Middle frontal gyrus (tissue), 1 donor: ENCODE data around the gene PDE4D.

ENCODE experiments used
- DNase-seq: peaks from one replicate; pipeline ENCODE4 v3.0.0-alpha.2; 2015; ENCODE audit warnings: low spot score; ENCODE audit errors: extremely low spot score

PDE4D gene

GRCh38 chr5:59525957-59526356 is 367.6 kb downstream of the PDE4D start:
- DNase-seq = no peak

DNA sequence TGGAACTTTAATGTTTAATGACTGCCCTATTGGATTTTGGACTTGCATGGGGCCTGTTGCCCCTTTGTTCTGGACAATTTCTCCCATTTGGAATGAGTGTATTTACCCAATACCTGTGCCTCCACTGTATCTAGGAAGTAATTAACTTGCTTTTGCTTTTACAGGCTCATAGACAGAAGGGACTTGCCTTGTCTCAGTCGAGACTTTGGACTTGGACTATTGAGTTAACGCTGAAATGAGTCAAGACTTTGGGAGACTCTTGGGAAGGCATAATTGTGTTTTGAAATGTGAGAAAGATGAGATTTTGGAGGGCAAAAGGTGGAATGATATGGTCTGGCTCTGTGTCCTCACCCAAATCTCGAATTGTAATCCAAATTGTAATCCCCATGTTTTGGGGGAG is 368.2 kb downstream of the PDE4D start:
- DNase-seq = no peak

- no peak for DNase-seq
Measured at GRCh38 chr5:59522201-59522831, 371.2 kb downstream of the PDE4D start.

DNA sequence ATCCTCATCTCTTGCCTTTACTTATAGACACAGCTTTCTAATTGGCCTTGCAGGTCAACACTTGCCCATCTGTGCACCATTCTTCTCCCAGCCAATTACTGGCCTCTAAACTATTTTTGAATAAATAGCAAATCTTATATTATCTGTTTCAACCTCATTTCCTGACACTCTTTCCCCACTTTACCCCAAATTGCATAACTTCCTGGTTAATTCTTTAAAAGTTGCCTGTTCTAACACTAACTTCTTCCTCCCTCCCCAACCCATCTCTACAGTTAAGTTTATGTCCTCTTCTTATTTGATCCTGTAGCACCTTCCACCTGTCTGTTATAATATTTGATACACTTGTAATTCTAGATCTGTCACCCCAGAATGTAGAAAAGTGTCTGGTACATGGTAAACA is 372.1 kb downstream of the PDE4D start:
- DNase-seq = no peak

- DNase-seq = no peak
Measured at GRCh38 chr5:59519338-59519737, 374.2 kb downstream of the PDE4D start.

DNA sequence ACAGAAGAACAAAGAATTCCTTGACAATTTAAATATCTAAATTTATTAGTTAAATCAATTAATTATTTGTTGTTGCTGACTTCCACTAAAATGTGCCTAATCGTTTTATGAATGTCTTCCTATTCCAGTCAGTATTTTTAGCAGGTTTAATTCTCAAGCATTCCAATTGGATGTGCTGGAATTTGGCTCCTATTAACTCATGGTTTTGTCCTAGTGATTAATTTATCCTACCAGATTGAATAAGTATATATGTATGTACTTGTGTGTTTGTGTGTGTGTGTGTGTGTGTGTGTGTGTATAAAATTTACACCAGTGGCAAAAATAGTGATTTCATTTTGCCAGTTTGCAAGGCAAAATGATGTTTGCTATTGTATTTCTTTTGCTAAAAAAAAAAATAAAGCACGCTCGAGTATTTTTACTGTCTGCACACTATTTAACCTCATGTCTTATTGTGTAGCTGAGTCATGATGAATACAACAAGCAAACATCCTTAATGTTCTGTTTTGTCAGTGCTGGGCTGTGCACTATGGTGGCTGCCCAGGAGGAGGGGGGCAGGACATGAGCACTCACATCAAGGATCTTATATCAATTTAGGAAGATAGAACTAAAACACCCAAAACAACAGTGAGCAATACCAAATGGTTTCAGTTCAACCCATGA is 375.5 kb downstream of the PDE4D start:
- DNase-seq = no peak

GRCh38 chr5:59516161-59516560 is 377.4 kb downstream of the PDE4D start:
- DNase-seq = no peak

DNA sequence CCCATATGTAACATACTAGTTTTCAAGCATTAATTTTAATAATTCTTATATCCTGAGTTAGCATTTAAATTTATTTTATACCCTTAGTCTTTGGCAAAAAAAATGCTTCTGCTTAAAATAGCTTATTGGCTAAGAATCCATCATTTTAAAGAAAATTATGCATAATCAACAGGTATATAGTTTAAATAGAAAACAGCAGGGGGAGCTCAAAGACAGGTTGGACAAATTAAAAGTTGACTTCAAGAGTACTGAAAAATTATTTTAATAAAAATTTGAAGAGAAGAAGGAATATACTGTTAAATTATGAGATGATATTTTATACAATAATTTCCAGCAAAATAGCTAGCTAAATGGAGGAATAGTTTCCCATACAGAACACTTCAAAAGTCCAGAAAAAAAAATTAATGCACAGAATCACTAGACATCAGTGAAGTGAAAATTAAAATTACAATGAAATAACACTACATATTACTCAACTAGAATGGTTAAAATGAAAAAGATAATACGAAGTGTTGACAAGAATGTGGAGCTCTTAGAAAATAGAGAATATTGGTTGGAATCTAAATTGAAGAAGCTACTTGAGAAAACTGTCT is 387.1 kb downstream of the PDE4D start:
- DNase-seq = no peak

DNA sequence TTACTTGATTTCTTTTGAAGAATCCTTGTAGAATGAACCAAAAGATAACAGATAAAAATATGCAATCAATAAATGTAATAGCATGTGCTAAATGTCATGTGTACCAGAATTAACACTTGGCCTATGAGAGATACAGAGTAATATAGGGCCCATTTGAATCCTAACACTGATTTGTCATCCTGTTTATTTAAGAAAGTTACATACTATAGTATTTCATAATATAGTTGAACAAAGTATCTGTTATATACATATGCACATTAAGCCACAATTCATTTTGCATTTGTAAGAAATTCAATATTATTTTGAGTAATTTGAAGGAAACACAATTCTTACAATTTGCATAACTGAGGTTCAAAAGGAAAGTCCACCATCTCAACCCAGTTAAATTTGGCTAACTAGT is 389.5 kb downstream of the PDE4D start:
- no peak for DNase-seq

- DNase-seq = no peak
Measured at GRCh38 chr5:59503220-59503619, 390.3 kb downstream of the PDE4D start.

- no peak for DNase-seq
Measured at GRCh38 chr5:59501316-59501715, 392.2 kb downstream of the PDE4D start.

DNA sequence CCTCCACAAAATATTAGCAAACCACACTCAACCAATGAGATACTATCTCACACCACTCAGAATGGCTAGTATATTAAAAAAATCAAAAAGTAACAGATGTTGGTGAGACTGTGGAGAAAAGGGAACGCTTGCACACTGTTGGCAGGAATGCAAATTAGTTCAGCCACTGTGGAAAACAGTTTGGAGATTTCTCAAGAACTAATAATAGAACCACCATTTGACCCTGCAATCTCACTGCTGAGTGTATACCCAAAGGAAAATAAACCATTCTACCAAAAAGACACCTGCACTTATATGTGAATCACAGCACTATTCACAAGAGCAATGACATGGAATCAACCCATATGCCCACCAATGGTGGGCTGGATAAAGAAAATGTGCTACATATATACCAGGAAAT is 393.5 kb downstream of the PDE4D start:
- DNase-seq = no peak

- no peak for DNase-seq
Measured at GRCh38 chr5:59497207-59497606, 396.3 kb downstream of the PDE4D start.

GRCh38 chr5:59496524-59497134 is 396.9 kb downstream of the PDE4D start:
- DNase-seq = no peak

DNA sequence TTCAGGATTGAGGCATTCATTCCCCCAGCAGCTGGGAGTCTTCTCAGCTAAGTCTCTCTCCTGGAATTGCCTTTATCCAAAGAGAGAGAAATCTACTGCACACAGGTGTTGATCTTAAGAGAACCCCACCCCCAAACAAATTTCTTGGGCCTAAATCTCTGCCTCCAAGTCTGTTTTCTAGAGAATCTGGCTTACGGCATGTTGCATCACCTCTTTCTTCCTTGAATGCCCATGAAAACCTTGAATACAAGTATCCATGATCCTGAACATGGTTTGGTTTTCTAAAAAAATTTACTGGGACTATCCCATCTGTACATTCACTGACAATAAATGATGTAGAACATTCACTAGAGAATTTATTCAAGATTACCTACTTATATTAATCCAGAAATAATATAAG is 401.6 kb downstream of the PDE4D start:
- DNase-seq = no peak

DNA sequence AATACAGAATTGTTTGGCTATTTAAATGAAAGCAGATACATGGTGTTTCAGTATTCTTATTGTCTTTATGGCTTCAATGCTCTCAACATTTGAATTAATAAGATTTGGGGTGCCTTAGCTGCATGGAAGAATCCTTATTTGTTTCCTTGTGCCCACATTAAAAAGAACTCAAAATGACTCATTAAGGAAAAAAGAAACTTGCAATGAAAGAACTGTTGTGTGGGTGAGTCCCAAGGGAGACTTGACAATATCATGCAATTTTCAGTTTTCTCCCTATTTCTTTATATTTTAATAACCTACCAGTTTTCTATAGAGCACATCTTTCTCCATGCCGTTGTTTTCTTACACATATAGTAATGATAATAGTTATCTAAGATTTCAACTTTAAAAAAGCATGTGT is 404.0 kb downstream of the PDE4D start:
- no peak for DNase-seq

DNA sequence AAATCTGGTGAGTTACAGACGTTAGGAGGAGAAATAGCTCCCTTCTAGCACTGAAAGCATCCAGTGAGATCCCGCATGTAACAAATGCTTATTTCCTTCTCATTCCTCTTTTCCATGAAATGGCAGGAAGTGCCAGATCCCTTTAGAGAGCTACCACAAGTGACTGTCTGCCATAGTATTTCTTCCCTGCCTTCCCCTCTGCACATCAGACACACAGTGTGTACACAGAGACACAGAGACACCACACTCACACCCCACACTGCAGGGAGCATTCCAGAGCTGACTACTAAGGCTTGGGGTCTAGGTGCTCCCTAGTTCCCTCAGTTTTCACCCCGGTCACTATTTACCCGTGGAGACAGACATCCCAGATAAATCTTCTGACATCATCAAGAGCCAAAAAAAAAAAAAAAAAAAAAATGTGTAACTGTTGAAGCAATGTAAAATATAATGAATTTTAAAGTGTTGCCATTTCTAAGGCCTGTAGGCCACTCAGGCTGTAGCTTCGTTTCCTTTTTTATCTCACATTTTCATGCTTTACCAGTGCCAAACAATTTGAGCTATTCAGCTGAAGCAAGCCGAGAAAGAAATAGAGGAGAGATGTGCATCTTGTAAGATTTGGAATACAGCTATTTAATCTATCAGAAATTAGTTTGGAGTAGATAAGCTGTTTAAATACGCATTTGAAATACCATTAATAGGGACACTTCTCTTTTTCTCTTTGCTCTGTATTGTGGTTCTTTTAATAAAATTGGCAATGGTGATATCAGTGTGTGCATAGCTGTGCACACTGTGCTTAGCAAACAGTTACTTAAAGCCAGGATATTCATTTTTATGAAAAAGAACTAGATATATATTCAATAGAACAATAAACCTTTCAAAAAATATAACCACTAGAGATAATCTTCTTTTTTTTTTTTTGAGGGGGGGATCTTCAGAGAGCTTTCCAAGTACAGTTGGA is 405.5 kb downstream of the PDE4D start:
- DNase-seq = no peak

DNA sequence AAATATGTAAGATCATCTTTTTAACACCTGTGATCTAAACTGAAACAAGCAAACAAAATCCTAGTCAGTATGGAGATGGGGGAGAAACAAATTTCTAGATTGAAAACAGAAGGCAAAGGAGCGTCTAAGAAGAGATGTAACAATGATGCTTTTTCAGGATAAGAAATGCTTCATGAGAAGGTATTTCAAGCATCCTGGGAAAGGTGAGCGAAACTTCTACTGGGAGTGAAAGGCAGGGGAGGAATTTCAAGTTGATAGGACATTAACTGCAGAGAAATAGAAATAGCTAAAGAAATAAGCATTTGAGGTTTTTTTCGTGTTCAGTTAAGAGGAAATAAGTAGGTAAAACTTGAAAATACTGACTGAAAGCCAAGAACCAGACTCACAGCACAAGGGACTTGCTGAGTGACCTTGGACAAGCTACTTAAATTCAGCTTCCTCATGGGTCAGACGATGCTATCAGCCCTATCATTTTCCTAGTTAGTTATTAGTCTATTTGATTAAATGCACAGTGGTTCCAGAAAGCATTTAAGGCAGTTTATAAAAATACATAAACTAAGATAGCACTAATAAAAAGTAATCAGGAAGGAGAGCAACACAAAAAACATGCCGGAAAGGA is 406.3 kb downstream of the PDE4D start:
- no peak for DNase-seq

DNA sequence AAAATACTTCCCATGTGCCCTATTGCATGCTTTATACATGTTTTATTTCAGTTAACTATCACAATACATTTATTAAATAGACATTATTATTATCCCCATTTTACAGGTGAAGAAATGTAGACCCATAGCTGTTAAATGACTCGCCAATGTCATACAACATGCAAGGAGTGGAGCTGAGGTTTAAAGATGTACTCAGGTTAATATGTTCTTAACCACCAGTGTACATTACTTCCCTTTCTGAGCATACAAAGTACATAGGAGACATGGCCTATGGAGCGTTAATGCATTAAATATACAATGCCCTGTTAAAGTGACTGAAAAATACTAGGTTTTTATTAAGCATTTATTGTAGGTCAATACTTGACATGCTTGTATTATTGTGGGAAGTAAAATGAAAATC is 407.0 kb downstream of the PDE4D start:
- DNase-seq = no peak

GRCh38 chr5:59485629-59486439 is 407.7 kb downstream of the PDE4D start:
- DNase-seq = no peak
